Transverse colon (tissue), 3 donors: ENCODE measurements around the gene ZNF423.

Experiments used
- CTCF ChIP-seq, 5 experiments: fragments of 200-600 bp in 3 of 5; fragments of 450-650 bp in 2 of 5; sonication (generic) in 3 of 5; IDR thresholded peaks; 1 replicate in 2 of 5; 2 replicates in 3 of 5; pipeline ENCODE4 v1.5.1; 2016 to 2017; ENCODE audit warnings: antibody characterized with exemption in 5 of 5, inconsistent platforms in 3 of 5, mild to moderate bottlenecking in 2 of 5, moderate library complexity in 1 of 5
- POLR2A ChIP-seq: fragments of 450-650 bp; IDR thresholded peaks from one replicate; pipeline ENCODE4 v1.6.1; 2016; ENCODE audit warnings: antibody characterized with exemption, mild to moderate bottlenecking, moderate library complexity

GRCh38 chr16:49810831-49811230, 45.1 kb downstream of the ZNF423 start:
- TF ChIP-seq CTCF (IDR thresholded peaks at IDR 0.05) (no peak), POLR2A (no peak)
